ENCODE data around the gene KLK13. TPM values are rescaled to one million over a fixed set of nuclear protein-coding genes. Genes with fewer than 3 reads are reported as not detected.

Gene KLK13
- total and polyA plus RNA-seq, 2 of the 8 experiments (the other 6 are each of a cell fraction or from before 2014, with no cell fraction given) = 4.2 to 4.5 TPM

- TF ChIP-seq CHD7 (IDR thresholded peaks at IDR 0.05; ENCODE audit: insufficient replicate concordance, low read length) = no peak
- TF ChIP-seq TAF7 (optimal IDR thresholded peaks at IDR 0.05; ENCODE audit: borderline replicate concordance, low read depth, low read length) = no peak
These were observed 21.4 kb downstream of the KLK13 start (continued) for GRCh38 chr19:51043497-51043896.
